Measurements from ENCODE around the gene KRCC1.

DNA sequence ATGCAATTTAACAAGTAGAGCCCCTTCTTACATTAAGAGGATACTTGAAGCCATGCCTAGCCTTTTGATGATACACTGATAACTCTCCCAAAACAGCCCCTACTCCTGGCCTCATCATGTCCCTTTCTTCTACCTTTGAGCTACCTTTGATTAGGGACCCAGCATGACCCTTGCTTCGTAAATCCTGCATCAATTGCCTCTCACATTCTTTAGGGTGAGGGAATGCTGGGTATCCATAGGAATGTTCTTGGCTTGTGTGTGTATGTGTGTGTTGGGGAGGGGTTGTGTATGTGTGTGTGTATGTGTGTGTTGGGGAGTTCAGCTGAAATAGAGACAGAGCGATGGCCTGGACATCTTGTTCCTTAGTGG is 5.3 kb upstream of the KRCC1 start:
- TF ChIP-seq, protein P1, sequence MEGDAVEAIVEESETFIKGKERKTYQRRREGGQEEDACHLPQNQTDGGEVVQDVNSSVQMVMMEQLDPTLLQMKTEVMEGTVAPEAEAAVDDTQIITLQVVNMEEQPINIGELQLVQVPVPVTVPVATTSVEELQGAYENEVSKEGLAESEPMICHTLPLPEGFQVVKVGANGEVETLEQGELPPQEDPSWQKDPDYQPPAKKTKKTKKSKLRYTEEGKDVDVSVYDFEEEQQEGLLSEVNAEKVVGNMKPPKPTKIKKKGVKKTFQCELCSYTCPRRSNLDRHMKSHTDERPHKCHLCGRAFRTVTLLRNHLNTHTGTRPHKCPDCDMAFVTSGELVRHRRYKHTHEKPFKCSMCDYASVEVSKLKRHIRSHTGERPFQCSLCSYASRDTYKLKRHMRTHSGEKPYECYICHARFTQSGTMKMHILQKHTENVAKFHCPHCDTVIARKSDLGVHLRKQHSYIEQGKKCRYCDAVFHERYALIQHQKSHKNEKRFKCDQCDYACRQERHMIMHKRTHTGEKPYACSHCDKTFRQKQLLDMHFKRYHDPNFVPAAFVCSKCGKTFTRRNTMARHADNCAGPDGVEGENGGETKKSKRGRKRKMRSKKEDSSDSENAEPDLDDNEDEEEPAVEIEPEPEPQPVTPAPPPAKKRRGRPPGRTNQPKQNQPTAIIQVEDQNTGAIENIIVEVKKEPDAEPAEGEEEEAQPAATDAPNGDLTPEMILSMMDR (IDR thresholded peaks at IDR 0.05; ENCODE audit: low read depth, low read length, poor library complexity, severe bottlenecking), result no peak
- TF ChIP-seq EZH2phosphoT487 (IDR thresholded peaks at IDR 0.05; ENCODE audit: borderline replicate concordance, low read length), result no peak
